Adrenal gland (tissue), 5 donors: ENCODE data around the gene SCAPER.

Experiments used
- CTCF ChIP-seq, 6 experiments: fragments of 450-650 bp in 4 of 6; fragments of 200-600 bp in 2 of 6; sonication (generic) in 1 of 6; IDR thresholded peaks; 1 replicate in 5 of 6; 2 replicates in 1 of 6; pipeline versions ENCODE4 v1.5.1 to v1.8.0; 2016 to 2021; ENCODE audit warnings: antibody characterized with exemption in 6 of 6, mild to moderate bottlenecking in 2 of 6, moderate library complexity in 1 of 6
- POLR2A ChIP-seq, 2 donors: fragments of 450-650 bp; IDR thresholded peaks; one replicate each; pipeline ENCODE4 v1.6.1; 2017; ENCODE audit warnings: antibody characterized with exemption in 2 of 2, mild to moderate bottlenecking in 2 of 2, moderate library complexity in 1 of 2
- donor health status: DM: no; HTN: no; CAD: no.

- TF ChIP-seq CTCF (IDR thresholded peaks at IDR 0.05) (no peak), POLR2A (IDR thresholded peaks at IDR 0.05) (no peak)
Measured at GRCh38 chr15:76577879-76578512, 327.1 kb downstream of the SCAPER start.
